Measurements from ENCODE around the gene SSH2. TPM values are rescaled to one million over a fixed set of nuclear protein-coding genes. Genes with fewer than 3 reads are reported as not detected.
"Not testable (repeated sequence)": the region's sequence is repeated elsewhere in the genome, so short reads cannot be mapped to it uniquely, and the experiment has no call there.

The SSH2 gene
- total RNA-seq, 1 donor = 77.5 TPM

DNA sequence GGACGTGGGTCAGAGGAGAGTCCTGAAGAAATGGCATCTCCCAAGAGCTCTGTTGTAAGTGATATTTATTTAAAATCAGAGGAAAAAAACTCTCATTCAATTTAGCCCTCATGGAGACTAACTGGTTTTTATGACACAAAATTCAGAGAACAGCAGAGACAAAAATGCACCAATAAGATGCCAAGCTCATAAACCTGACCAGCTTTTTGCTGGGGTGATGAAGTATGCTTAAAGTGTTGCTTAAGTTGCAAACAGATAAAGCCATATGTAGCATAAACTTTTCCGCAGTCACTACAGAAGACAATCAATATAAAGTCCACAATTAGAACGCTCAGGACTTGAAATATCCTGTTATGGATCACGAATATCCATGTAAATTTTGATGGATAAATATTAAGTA is 183.4 kb downstream of the SSH2 start:
- Histone ChIP-seq H3K9me3 (ENCODE audit: low read depth, low read length) (no peaks in the 10 kb centered on the region), H3K27me3 (ENCODE audit: insufficient read depth, low read length) (no peaks in the 10 kb centered on the region), H3K4me1 (ENCODE audit: insufficient read depth, low read length) (peaks cover 32% of the 10 kb centered on the region), H3K4me3 (ENCODE audit: low read length) (no peak overlapping the region)

DNA sequence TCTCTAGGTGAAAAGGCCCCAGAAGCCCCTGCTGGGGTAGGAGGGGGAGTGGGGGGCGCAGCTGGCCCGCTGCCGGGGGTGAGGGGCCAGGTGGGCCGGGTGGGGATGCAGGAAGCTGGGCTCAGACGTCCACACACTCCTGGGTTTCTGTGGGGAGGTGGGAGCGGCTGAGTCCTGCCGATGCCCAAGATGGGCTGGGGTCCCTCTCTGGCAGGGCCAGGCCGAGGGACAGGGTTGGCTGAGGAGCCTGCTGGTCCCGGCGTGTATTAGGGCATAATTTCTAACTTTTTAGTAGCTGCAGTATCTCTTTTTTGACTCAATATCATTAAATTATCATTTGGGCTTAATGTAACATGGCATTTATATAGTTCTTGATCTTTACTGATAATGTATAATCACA is 185.9 kb downstream of the SSH2 start:
- H3K4me3 ChIP-seq (ENCODE audit: low read length) = no peak overlapping the region
- no peaks in the 10 kb centered on the region for H3K27me3 ChIP-seq (ENCODE audit: insufficient read depth, low read length)
- H3K4me1 ChIP-seq (ENCODE audit: insufficient read depth, low read length) = peaks cover 29% of the 10 kb centered on the region
- no peaks in the 10 kb centered on the region for H3K9me3 ChIP-seq (ENCODE audit: low read depth, low read length)

DNA sequence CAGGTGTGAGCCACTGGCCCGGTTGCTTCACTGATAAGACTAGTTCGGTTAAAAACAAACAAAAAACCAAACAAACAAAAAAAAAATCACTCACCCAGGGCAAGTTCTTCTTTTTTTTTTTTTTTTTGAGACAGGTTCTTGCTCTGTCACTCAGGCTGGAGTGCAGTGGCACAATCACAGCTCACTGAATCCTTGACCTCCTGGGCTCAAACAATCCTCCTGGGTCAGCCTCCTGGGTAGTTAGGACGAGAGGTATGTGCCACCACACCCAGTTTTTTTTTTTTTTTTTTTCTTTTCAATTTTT is 187.9 kb downstream of the SSH2 start:
- H3K27me3 ChIP-seq (ENCODE audit: insufficient read depth, low read length) = no peaks in the 10 kb centered on the region
- H3K4me3 ChIP-seq (ENCODE audit: low read length) = no peak overlapping the region
- peaks cover 26% of the 10 kb centered on the region for H3K4me1 ChIP-seq (ENCODE audit: insufficient read depth, low read length)
- H3K9me3 ChIP-seq (ENCODE audit: low read depth, low read length) = no peaks in the 10 kb centered on the region

DNA sequence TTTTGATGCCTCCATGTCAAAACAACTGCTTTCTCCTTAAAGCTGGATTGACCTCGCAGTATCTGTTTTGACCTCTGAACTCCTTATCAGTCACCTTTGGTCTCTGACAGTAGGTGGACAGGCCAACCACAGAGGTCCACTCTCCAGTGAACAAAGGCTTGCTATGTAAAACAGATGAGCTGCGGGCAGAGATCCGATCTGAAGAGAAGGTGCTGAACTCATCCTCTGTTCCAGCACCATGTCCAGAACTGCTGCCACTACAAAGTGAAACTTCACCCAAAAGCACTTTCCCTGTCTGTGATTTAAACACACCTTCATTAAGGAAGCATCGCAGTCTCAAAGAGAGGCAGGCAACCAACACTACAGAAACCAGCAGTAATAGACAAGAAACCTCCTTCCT is 190.0 kb downstream of the SSH2 start:
- H3K4me1 ChIP-seq (ENCODE audit: insufficient read depth, low read length) = peaks cover 22% of the 10 kb centered on the region
- H3K27me3 ChIP-seq (ENCODE audit: insufficient read depth, low read length) = no peaks in the 10 kb centered on the region
- H3K9me3 ChIP-seq (ENCODE audit: low read depth, low read length) = no peaks in the 10 kb centered on the region
- no peak overlapping the region for H3K4me3 ChIP-seq (ENCODE audit: low read length)

DNA sequence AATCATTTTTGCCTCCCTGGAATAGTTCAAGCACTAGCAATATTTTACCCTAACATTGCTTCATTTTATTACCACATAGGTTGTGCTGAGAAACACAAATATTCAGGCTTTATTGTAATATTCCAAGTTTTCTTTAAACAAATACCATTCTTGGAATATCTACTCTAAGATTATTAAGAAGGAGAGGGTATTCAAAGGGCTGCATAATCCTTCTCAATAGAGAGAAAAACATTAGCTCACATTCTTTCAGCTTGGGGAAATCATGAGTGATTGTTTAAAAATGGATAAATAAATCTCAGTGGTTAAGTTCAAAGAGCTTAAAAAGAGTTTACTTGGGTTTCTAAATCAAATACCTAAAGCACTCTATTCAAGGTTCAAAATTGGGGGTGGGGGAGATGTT is 195.4 kb downstream of the SSH2 start:
- Histone ChIP-seq H3K27me3 (ENCODE audit: insufficient read depth, low read length) (no peaks in the 10 kb centered on the region), H3K4me3 (ENCODE audit: low read length) (no peak overlapping the region), H3K9me3 (ENCODE audit: low read depth, low read length) (no peaks in the 10 kb centered on the region), H3K4me1 (ENCODE audit: insufficient read depth, low read length) (peaks cover 17% of the 10 kb centered on the region)

DNA sequence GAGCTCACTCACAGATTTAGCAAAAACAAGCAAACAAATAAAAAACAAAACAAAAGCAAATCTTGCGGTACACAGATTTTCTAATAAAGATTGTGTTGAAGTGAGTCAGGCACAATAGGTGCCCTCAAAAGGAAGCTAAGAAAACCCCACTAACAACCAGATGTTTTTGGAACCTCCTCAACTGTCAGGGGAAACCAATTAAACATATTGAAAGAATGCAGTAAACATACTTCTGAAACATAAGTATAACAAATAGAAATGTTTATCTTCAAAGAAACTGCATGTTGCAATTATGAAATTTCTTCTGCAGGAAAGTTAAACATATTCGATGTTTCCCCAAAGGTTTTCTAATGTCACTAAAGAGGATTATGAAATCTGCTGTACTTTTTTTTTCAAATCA is 196.9 kb downstream of the SSH2 start:
- Histone ChIP-seq H3K27me3 (ENCODE audit: insufficient read depth, low read length) (no peaks in the 10 kb centered on the region), H3K4me3 (ENCODE audit: low read length) (no peak overlapping the region), H3K4me1 (ENCODE audit: insufficient read depth, low read length) (peaks cover 22% of the 10 kb centered on the region), H3K9me3 (ENCODE audit: low read depth, low read length) (no peaks in the 10 kb centered on the region)

DNA sequence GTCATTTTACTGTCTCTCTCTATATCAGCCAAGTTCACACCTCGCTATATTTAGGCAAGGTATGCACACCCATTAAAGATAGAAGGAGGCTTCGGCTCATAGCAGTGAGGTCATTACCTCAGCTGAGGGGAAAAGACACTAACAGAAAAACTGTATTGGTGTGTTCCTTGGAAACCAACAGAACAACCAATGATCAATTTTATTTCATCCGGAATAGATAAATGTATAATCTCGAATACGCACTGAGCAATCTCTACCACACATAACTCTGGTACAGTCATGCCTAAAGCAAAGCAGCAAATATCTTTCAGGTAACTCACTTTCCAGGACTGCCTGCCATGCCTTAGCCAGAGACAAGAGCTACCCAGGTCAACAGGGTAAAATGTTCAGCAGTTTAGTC is 197.4 kb downstream of the SSH2 start:
- no peaks in the 10 kb centered on the region for H3K9me3 ChIP-seq (ENCODE audit: low read depth, low read length)
- no peak overlapping the region for H3K4me3 ChIP-seq (ENCODE audit: low read length)

DNA sequence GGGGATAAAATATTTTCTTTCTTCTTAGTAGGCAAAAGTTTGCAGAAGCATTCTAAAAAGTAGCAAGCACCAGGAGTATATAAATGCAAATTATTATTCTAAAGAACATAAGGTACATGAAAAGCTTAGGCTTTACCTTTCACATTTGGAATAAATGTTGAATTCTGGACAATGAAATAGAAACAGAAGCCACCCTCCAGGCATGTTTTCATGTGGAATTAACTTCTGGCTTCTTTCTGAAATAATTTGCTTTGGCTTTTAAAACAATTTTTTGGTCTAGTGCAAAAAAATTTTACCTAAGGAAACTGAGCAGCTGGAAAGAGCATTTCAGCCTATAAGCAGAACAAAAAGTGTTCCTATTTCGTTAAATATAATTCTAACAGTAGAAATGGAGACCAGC is 197.8 kb downstream of the SSH2 start:
- no peaks in the 10 kb centered on the region for H3K9me3 ChIP-seq (ENCODE audit: low read depth, low read length)

More for the DNA sequence above, 197.4 kb downstream of the SSH2 start:
- Histone ChIP-seq H3K27me3 (ENCODE audit: insufficient read depth, low read length) (no peaks in the 10 kb centered on the region), H3K4me1 (ENCODE audit: insufficient read depth, low read length) (peaks cover 26% of the 10 kb centered on the region)

DNA sequence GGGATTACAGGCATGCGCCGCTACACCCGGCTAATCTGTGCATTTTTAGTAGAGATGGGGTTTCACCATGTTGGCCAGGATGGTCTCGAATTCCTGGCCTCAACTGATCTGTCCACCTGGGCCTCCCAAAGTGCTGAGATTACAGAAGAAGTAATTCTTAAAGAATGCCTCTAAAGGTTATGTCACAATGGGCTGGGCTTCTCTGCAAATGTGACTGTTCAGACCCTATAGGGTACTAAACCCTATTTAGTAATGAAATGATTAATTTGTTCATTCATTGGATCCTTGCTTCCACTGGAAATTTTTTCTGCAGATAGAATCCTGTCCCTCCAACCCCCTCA is 198.5 kb downstream of the SSH2 start:
- H3K9me3 ChIP-seq (ENCODE audit: low read depth, low read length) = no peaks in the 10 kb centered on the region
- H3K27me3 ChIP-seq (ENCODE audit: insufficient read depth, low read length) = no peaks in the 10 kb centered on the region
- peaks cover 37% of the 10 kb centered on the region for H3K4me1 ChIP-seq (ENCODE audit: insufficient read depth, low read length)
- no peak overlapping the region for H3K4me3 ChIP-seq (ENCODE audit: low read length)

More for the DNA sequence above, 197.8 kb downstream of the SSH2 start:
- no peak overlapping the region for H3K4me3 ChIP-seq (ENCODE audit: low read length)
- peaks cover 30% of the 10 kb centered on the region for H3K4me1 ChIP-seq (ENCODE audit: insufficient read depth, low read length)
- no peaks in the 10 kb centered on the region for H3K27me3 ChIP-seq (ENCODE audit: insufficient read depth, low read length)

DNA sequence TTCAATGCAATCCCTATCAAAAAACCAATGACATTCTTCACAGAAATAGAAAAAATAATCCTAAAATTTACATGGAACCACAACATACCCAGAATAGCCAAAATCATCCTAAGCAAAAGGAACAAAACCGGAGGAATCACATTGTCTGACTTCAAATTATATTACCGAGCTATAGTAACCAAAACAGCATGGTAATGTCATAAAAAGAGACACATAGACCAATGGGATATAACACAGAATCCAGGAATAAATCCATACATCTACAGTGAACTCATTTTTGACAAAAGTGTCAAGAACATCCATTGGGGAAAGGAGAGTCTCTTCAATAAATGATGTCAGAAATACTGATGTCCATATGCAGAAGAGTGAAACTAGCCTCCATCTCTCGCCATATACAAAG is 201.5 kb downstream of the SSH2 start:
- Histone ChIP-seq H3K9me3 (ENCODE audit: low read depth, low read length) (no peaks in the 10 kb centered on the region), H3K27me3 (ENCODE audit: insufficient read depth, low read length) (no peaks in the 10 kb centered on the region), H3K4me3 (ENCODE audit: low read length) (no peak overlapping the region), H3K4me1 (ENCODE audit: insufficient read depth, low read length) (peaks cover 58% of the 10 kb centered on the region)

DNA sequence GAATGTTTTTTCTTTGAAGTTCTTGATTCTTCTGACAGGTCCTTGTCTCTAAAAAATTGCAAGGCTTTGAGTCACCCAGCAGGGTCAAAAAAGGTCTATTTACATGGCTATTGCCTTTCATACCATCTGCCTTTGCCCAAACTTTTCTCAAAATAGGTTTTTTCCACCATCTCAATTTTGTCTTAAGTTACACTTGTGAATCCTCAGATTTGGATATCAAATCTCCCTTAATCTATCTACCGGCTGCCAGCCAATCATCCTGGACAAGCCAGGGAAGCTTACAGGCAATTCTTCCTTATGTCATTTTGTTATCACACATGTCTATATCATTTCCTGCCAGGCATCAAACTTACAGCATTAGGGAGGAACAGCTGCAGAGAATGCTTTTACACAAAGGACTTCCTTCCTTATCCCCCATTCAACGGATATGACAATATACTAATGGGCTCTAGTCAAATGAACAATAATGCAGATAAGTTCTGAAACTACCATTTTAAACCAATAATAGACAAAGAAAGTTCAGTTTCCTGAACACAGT is 203.2 kb downstream of the SSH2 start:
- H3K4me1 ChIP-seq (ENCODE audit: insufficient read depth, low read length) = peaks cover 65% of the 10 kb centered on the region
- no peaks in the 10 kb centered on the region for H3K27me3 ChIP-seq (ENCODE audit: insufficient read depth, low read length)
- no peak overlapping the region for H3K4me3 ChIP-seq (ENCODE audit: low read length)
- no peaks in the 10 kb centered on the region for H3K9me3 ChIP-seq (ENCODE audit: low read depth, low read length)

DNA sequence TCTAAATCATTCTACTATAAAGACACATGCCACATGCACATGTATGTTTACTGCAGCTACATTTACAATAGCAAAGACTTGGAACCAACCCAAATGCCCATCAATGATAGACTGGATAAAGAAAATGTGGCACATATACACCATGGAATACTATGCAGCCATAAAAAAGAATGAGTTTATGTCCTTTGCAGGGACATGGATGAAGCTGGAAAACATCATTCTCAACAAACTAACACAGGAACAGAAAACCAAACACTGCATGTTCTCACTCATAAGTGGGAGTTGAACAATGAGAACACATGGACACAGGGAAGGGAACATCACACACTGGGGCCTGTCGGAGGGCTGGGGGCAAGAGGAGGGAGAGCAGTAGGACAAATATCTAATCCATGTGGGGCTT is 204.6 kb downstream of the SSH2 start:
- H3K4me3 ChIP-seq (ENCODE audit: low read length); H3K9me3 ChIP-seq (ENCODE audit: low read depth, low read length); H3K27me3 ChIP-seq (ENCODE audit: insufficient read depth, low read length): not testable (repeated sequence)
- H3K4me1 ChIP-seq (ENCODE audit: insufficient read depth, low read length) = peaks cover 79% of the 10 kb centered on the region

DNA sequence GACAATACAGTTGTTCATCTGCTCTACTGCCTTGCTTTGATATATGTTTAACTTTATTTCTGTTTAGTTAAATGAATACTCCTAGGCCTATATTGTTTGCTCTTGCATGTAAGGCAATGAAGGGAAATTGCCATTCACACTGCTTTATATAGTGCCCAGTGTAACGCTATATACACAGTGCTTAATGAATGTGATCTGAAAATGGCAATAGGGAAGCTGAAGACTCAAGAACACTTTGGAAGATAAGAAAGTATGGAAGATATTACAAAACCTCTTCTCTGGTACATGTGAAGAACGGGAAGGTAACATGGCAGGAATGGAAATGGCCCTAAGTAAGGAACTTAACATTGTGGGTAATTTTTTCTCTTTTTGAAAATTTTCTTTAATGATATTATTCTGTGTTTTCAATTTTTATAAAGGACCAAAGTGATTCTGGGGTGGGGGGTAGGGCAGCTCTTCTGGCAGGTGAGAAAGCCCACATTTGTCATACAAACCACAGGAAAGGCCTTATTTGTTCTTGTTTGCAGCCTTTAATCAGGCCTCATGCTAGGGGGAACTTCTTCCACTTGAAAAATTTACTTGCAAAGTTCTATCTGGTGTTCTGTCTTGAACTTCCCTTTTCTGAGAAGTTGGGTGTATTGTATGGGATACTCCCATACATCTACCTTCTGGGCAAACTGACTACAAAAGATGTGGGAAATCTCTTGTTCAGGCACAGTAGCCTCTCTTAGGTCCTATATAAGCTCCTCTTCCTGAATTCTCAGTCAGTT is 206.6 kb downstream of the SSH2 start:
- Histone ChIP-seq H3K27me3 (ENCODE audit: insufficient read depth, low read length) (no peaks in the 10 kb centered on the region), H3K9me3 (ENCODE audit: low read depth, low read length) (no peaks in the 10 kb centered on the region), H3K4me3 (ENCODE audit: low read length) (no peak overlapping the region), H3K4me1 (ENCODE audit: insufficient read depth, low read length) (peaks cover 94% of the 10 kb centered on the region)

DNA sequence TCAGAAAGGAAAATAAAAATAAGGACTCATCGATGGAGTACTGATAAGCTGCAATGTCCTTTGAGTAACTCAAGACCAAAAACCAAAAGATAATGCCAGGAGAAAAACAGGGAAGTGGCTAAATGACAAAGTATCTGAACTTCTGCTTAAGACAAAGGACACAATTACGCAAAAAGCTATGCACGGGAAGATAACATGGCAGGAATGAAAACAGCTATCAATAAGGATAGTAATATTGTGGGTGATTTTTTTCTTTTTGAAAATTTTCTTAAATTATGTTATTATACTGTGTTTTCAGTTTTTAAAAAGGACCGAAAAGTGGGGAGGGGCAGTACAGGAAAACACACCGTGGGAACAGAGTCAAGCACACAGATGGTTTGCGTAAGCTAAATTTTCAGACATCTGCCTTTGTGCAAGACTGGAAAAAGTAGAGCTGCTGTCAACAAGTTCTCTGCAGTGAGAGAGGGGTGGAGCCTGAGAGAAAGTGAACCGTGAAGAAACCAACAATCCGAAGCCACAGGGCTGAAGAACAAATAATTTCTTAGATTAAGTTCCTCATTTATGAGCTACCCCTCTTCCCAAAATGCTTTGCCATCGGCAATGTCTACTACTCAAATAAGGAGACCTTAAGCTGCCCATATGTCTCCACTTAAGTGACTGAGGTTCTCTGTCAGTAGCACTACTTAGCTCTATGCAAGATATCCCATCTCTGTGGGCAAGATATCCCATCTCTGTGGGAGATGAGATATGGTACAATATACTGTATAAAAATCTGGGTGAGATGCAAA is 207.4 kb downstream of the SSH2 start:
- Histone ChIP-seq H3K27me3 (ENCODE audit: insufficient read depth, low read length) (no peaks in the 10 kb centered on the region), H3K9me3 (ENCODE audit: low read depth, low read length) (no peaks in the 10 kb centered on the region), H3K4me3 (ENCODE audit: low read length) (no peak overlapping the region), H3K4me1 (ENCODE audit: insufficient read depth, low read length) (peaks cover 98% of the 10 kb centered on the region)

DNA sequence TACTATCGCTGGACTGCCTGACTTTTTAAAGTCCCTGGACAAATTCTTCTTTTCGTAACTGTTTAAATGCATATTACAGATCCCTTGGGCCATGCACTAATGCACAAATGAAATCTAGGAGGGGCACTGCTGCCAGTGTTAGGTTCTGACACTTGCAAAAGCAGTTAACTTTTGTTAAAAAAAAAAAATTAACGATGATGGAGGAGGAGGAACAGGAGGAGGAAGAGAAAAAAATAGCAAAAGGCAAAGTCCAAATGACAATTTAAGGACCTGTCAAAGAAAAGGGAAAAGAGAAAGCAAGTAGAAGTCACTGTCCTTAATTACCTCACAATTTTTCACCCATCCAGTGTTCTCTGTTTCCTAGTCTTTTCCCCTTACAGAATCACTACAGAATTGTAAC is 209.5 kb downstream of the SSH2 start:
- no peaks in the 10 kb centered on the region for H3K9me3 ChIP-seq (ENCODE audit: low read depth, low read length)
- H3K27me3 ChIP-seq (ENCODE audit: insufficient read depth, low read length) = no peaks in the 10 kb centered on the region
- H3K4me3 ChIP-seq (ENCODE audit: low read length) = no peak overlapping the region
- peaks cover 98% of the 10 kb centered on the region for H3K4me1 ChIP-seq (ENCODE audit: insufficient read depth, low read length)

DNA sequence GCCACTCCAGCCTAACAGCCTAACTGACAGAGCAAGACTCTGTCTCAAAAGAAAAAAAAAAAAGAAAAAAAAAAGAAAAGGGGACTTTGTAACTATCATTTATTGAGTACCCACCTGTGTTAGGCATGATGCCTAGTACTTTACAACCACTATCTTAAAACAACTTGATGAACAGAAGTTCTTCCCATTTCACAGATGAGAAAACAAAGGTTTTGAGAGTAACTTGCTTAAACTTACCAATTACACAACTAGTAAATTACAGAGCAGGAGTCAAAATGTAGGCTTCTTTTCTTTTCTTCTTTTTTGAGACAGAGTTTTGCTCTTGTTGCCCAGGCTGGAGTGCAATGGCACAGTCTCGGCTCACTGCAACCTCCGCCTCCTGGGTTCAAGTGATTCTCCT is 210.6 kb downstream of the SSH2 start:
- Histone ChIP-seq H3K9me3 (ENCODE audit: low read depth, low read length) (no peaks in the 10 kb centered on the region), H3K4me1 (ENCODE audit: insufficient read depth, low read length) (peaks cover 100% of the 10 kb centered on the region), H3K4me3 (ENCODE audit: low read length) (no peak overlapping the region), H3K27me3 (ENCODE audit: insufficient read depth, low read length) (no peaks in the 10 kb centered on the region)
